AG09309 (cell line): Measurements from ENCODE around the gene CASP12.

Experiments used
- DNase-seq: peaks from one replicate; pipeline ENCODE4 v3.0.0-alpha.2; 2010; ENCODE audit warnings: low read depth
- H3K4me3 ChIP-seq: 2 replicates; pipeline ENCODE4 v1.5.1; 2011; ENCODE audit warnings: mild to moderate bottlenecking, low read depth, low read length, moderate library complexity; ENCODE audit not compliant: control insufficient read depth
- CTCF ChIP-seq: IDR thresholded peaks from 2 replicates; pipeline ENCODE4 v1.5.1; 2011; ENCODE audit warnings: mild to moderate bottlenecking, low read depth, low read length, inconsistent platforms; ENCODE audit not compliant: insufficient read depth, control insufficient read depth; ENCODE audit errors: missing control alignments

The CASP12 gene

GRCh38 chr11:104856607-104857006 is 41.7 kb downstream of the CASP12 start:
- no peak overlapping the region for H3K4me3 ChIP-seq
- TF ChIP-seq CTCF, result no peak
- no peak for DNase-seq

- no peak for TF ChIP-seq CTCF
- no peak for DNase-seq
- no peak overlapping the region for H3K4me3 ChIP-seq
Observed at GRCh38 chr11:104855965-104856364, 42.3 kb downstream of the CASP12 start.

- H3K4me3 ChIP-seq, result no peak overlapping the region
- no peak for TF ChIP-seq CTCF
- DNase-seq, result no peak
Observed at GRCh38 chr11:104853276-104853675, 45.0 kb downstream of the CASP12 start.

GRCh38 chr11:104852811-104853210 is 45.4 kb downstream of the CASP12 start:
- TF ChIP-seq CTCF, result no peak
- no peak overlapping the region for H3K4me3 ChIP-seq
- DNase-seq, result no peak

GRCh38 chr11:104846216-104846615 is 52.0 kb downstream of the CASP12 start:
- no peak overlapping the region for H3K4me3 ChIP-seq
- no peak for TF ChIP-seq CTCF
- DNase-seq, result no peak

GRCh38 chr11:104844451-104844850 is 53.8 kb downstream of the CASP12 start:
- no peak overlapping the region for H3K4me3 ChIP-seq
- DNase-seq, result no peak
- TF ChIP-seq CTCF, result no peak
